CD1c-positive myeloid dendritic cell (primary cell): ENCODE results near the gene TMTC1.

Source experiments
- DNase-seq: peaks from one replicate; pipeline ENCODE4 v3.0.0-alpha.2; 2016; ENCODE audit errors: extremely low spot score

TMTC1 gene

GRCh38 chr12:29741342-29742241, 42.1 kb downstream of the TMTC1 start:
- no peak for DNase-seq

GRCh38 chr12:29739279-29739991, 44.3 kb downstream of the TMTC1 start:
- no peak for DNase-seq

- DNase-seq = no peak
Measured at GRCh38 chr12:29738365-29738764, 45.4 kb downstream of the TMTC1 start.

- no peak for DNase-seq
Measured at GRCh38 chr12:29737644-29738043, 46.1 kb downstream of the TMTC1 start.

GRCh38 chr12:29735604-29736003, 48.1 kb downstream of the TMTC1 start:
- no peak for DNase-seq

- no peak for DNase-seq
Measured at GRCh38 chr12:29734734-29735133, 49.0 kb downstream of the TMTC1 start.

- DNase-seq = no peak
Measured at GRCh38 chr12:29734305-29734704, 49.4 kb downstream of the TMTC1 start.

- no peak for DNase-seq
Measured at GRCh38 chr12:29733501-29733900, 50.2 kb downstream of the TMTC1 start.

GRCh38 chr12:29733060-29733459, 50.7 kb downstream of the TMTC1 start:
- no peak for DNase-seq

- no peak for DNase-seq
Measured at GRCh38 chr12:29732593-29732992, 51.1 kb downstream of the TMTC1 start.

GRCh38 chr12:29732191-29732590, 51.6 kb downstream of the TMTC1 start:
- DNase-seq = no peak

- DNase-seq = no peak
Measured at GRCh38 chr12:29731591-29731990, 52.2 kb downstream of the TMTC1 start.

GRCh38 chr12:29730481-29730880, 53.3 kb downstream of the TMTC1 start:
- DNase-seq = no peak

GRCh38 chr12:29728030-29728429, 55.7 kb downstream of the TMTC1 start:
- no peak for DNase-seq

- DNase-seq = no peak
Measured at GRCh38 chr12:29726741-29727348, 56.9 kb downstream of the TMTC1 start.

- no peak for DNase-seq
Measured at GRCh38 chr12:29726321-29726692, 57.4 kb downstream of the TMTC1 start.

- no peak for DNase-seq
Measured at GRCh38 chr12:29725587-29726320, 58.0 kb downstream of the TMTC1 start.

GRCh38 chr12:29722164-29722563, 61.6 kb downstream of the TMTC1 start:
- DNase-seq = no peak

GRCh38 chr12:29719381-29719780, 64.4 kb downstream of the TMTC1 start:
- DNase-seq = no peak

- DNase-seq = no peak
Measured at GRCh38 chr12:29717540-29718100, 66.1 kb downstream of the TMTC1 start.

- no peak for DNase-seq
Measured at GRCh38 chr12:29714966-29715365, 68.8 kb downstream of the TMTC1 start.

GRCh38 chr12:29713729-29714128, 70.0 kb downstream of the TMTC1 start:
- DNase-seq = no peak
